Neural cell (in vitro differentiated cells): ENCODE results near the gene S100B. TPM values are rescaled to one million over a fixed set of nuclear protein-coding genes. Genes with fewer than 3 reads are reported as not detected.

ENCODE experiments used
- H2AFZ ChIP-seq: fragments of 200-600, 300-800 bp; sonication (generic), shearing (Covaris generic); 2 replicates; pipeline ENCODE4 v1.6.0; 2014; ENCODE audit warnings: low read depth, mild to moderate bottlenecking, antibody characterized with exemption, low read length, moderate library complexity
- H3F3A ChIP-seq: fragments of 200-600 bp; shearing (Covaris generic); 2 replicates; pipeline ENCODE4 v1.6.1; 2016; ENCODE audit warnings: mild to moderate bottlenecking, moderate library complexity, mixed read lengths, antibody characterized with exemption, low read length; ENCODE audit not compliant: insufficient read depth, poor library complexity, severe bottlenecking
- H3K27ac ChIP-seq: fragments of 200-600, 300-800 bp; sonication (generic), shearing (Covaris generic); 2 replicates; pipeline ENCODE4 v1.5.1; 2014; ENCODE audit warnings: mild to moderate bottlenecking, low read length, moderate library complexity
- H3K27me3 ChIP-seq: fragments of 300-800, 200-600 bp; sonication (generic), shearing (Covaris generic); 2 replicates; pipeline ENCODE4 v1.6.0; 2014; ENCODE audit warnings: mild to moderate bottlenecking, low read depth, low read length, moderate library complexity; ENCODE audit not compliant: insufficient read depth
- H3K36me3 ChIP-seq: fragments of 300-800, 200-600 bp; sonication (generic), shearing (Covaris generic); 2 replicates; pipeline ENCODE4 v1.5.1; 2014; ENCODE audit warnings: mild to moderate bottlenecking, antibody characterized with exemption, low read length, moderate library complexity; ENCODE audit not compliant: insufficient read depth
- H3K4me2 ChIP-seq: fragments of 300-800, 200-600 bp; sonication (generic), shearing (Covaris generic); 2 replicates; pipeline ENCODE4 v1.6.0; 2014; ENCODE audit warnings: mild to moderate bottlenecking, low read length
- H3K4me3 ChIP-seq: fragments of 300-800, 200-600 bp; sonication (generic), shearing (Covaris generic); 2 replicates; pipeline ENCODE4 v1.5.1; 2014; ENCODE audit warnings: mild to moderate bottlenecking, low read length, moderate library complexity
- H3K79me2 ChIP-seq: fragments of 200-600 bp; shearing (Covaris generic); replicated peaks from 2 replicates; pipeline ENCODE4 v1.6.0; 2014; ENCODE audit warnings: mild to moderate bottlenecking, low read length, moderate library complexity; ENCODE audit not compliant: insufficient read depth
- H3K9ac ChIP-seq: fragments of 300-800, 200-600 bp; sonication (generic), shearing (Covaris generic); 2 replicates; pipeline ENCODE4 v1.6.1; 2016; ENCODE audit warnings: mild to moderate bottlenecking, low read length, mixed read lengths
- H3K9me2 ChIP-seq: fragments of 200-600 bp; shearing (Covaris generic); 2 replicates; pipeline ENCODE4 v1.6.1; 2016; ENCODE audit warnings: mild to moderate bottlenecking, low read length, mixed read lengths; ENCODE audit not compliant: insufficient read depth
- H3K9me3 ChIP-seq: fragments of 200-600, 300-800 bp; sonication (generic), shearing (Covaris generic); 2 replicates; pipeline ENCODE4 v1.6.1; 2016; ENCODE audit warnings: mild to moderate bottlenecking, mixed run types, low read length, moderate library complexity, mixed read lengths
- H4K20me1 ChIP-seq: fragments of 200-600 bp; shearing (Covaris generic); 2 replicates; pipeline ENCODE4 v1.6.1; 2016; ENCODE audit warnings: mild to moderate bottlenecking, mixed run types; ENCODE audit not compliant: insufficient read depth
- CTCF ChIP-seq: fragments of 450-650 bp; IDR thresholded peaks from 2 replicates; pipeline ENCODE4 v1.5.1; 2014; ENCODE audit warnings: antibody characterized with exemption, mild to moderate bottlenecking, moderate library complexity; ENCODE audit not compliant: poor library complexity, severe bottlenecking
- EP300 ChIP-seq: fragments of 450-650 bp; conservative IDR thresholded peaks from 2 replicates; pipeline ENCODE4 v1.6.1; 2014; ENCODE audit warnings: antibody characterized with exemption, mild to moderate bottlenecking, moderate library complexity; ENCODE audit not compliant: poor library complexity, severe bottlenecking
- EZH2 ChIP-seq: fragments of 200-600, 300-800 bp; shearing (Covaris generic), sonication (generic); IDR thresholded peaks from 2 replicates; pipeline ENCODE4 v1.6.1; 2014; ENCODE audit warnings: antibody characterized with exemption, low read length, borderline replicate concordance, mild to moderate bottlenecking; ENCODE audit not compliant: insufficient read depth, poor library complexity, severe bottlenecking
- MXI1 ChIP-seq: fragments of 450-650 bp; conservative IDR thresholded peaks from 2 replicates; pipeline ENCODE4 v1.6.1; 2014; ENCODE audit warnings: antibody characterized with exemption, mild to moderate bottlenecking; ENCODE audit not compliant: poor library complexity, severe bottlenecking
- POLR2AphosphoS5 ChIP-seq: IDR thresholded peaks from 2 replicates; pipeline ENCODE4 v1.6.1; 2012
- RAD21 ChIP-seq: fragments of 450-650 bp; conservative IDR thresholded peaks from 2 replicates; pipeline ENCODE4 v1.6.1; 2014; ENCODE audit warnings: antibody characterized with exemption, mild to moderate bottlenecking, moderate library complexity
- REST ChIP-seq: IDR thresholded peaks from 2 replicates; pipeline ENCODE4 v1.6.1; 2012; ENCODE audit warnings: borderline replicate concordance
- SMC3 ChIP-seq: fragments of 450-650 bp; conservative IDR thresholded peaks from 2 replicates; pipeline ENCODE4 v1.6.1; 2014; ENCODE audit warnings: antibody characterized with exemption, mild to moderate bottlenecking, moderate library complexity; ENCODE audit not compliant: poor library complexity
- TAF1 ChIP-seq: IDR thresholded peaks from 2 replicates; pipeline ENCODE4 v1.6.1; 2012; ENCODE audit warnings: low read depth
- polyA plus RNA-seq: library from polyadenylated mRNA; depleted of rRNA; stranded (reverse); fragments of >200 nt; gene quantifications from 2 replicates; pipeline ENCODE4 v1.2.3, GENCODE V29; 2014

S100B gene
- polyA plus RNA-seq, 1 donor from 2014 or later = 1.4 TPM

GRCh38 chr21:46562964-46563607 is 41.8 kb downstream of the S100B start:
- H3K4me2 ChIP-seq = no peak overlapping the region
- H3K27me3 ChIP-seq = no peaks in the 10 kb centered on the region
- no peak overlapping the region for H2AFZ ChIP-seq
- no peaks in the 10 kb centered on the region for H4K20me1 ChIP-seq
- H3K79me2 ChIP-seq = no peaks in the 10 kb centered on the region
- no peak overlapping the region for H3K27ac ChIP-seq
- H3K9me3 ChIP-seq = no peaks in the 10 kb centered on the region
- H3K4me3 ChIP-seq = no peak overlapping the region
- peaks cover 11% of the 10 kb centered on the region for H3K36me3 ChIP-seq
- no peaks in the 10 kb centered on the region for H3F3A ChIP-seq
- no peak overlapping the region for H3K9ac ChIP-seq
- no peak for TF ChIP-seq MXI1
- TF ChIP-seq POLR2AphosphoS5 = no peak
- TF ChIP-seq SMC3 = no peak
- TF ChIP-seq TAF1 = no peak
- no peak for TF ChIP-seq CTCF
- no peak for TF ChIP-seq EZH2
- TF ChIP-seq RAD21 = no peak
- TF ChIP-seq EP300 = no peak
- TF ChIP-seq REST = no peak
- no peaks in the 10 kb centered on the region for H3K9me2 ChIP-seq

GRCh38 chr21:46562472-46562871 is 42.4 kb downstream of the S100B start:
- no peaks in the 10 kb centered on the region for H3K9me2 ChIP-seq
- H3K4me3 ChIP-seq = no peak overlapping the region
- no peak overlapping the region for H3K4me2 ChIP-seq
- H3K9ac ChIP-seq = no peak overlapping the region
- TF ChIP-seq TAF1 (no peak), RAD21 (no peak), EP300 (no peak), POLR2AphosphoS5 (no peak), REST (no peak), MXI1 (no peak), CTCF (no peak), SMC3 (no peak), EZH2 (no peak)
- no peak overlapping the region for H3K27ac ChIP-seq
- peaks cover 6% of the 10 kb centered on the region for H3K36me3 ChIP-seq
- H3K27me3 ChIP-seq = no peaks in the 10 kb centered on the region
- no peak overlapping the region for H2AFZ ChIP-seq
- H3K79me2 ChIP-seq = no peaks in the 10 kb centered on the region
- no peaks in the 10 kb centered on the region for H4K20me1 ChIP-seq
- H3F3A ChIP-seq = no peaks in the 10 kb centered on the region
- no peaks in the 10 kb centered on the region for H3K9me3 ChIP-seq
